Lower leg skin (tissue), 3 donors: Measurements from ENCODE around the gene NOD1.

Experiments used
- POLR2A ChIP-seq, 2 donors: fragments of 450-650 bp; IDR thresholded peaks; one replicate each; pipeline ENCODE4 v1.6.1; 2016 to 2017; ENCODE audit warnings: antibody characterized with exemption in 2 of 2, mild to moderate bottlenecking in 1 of 2, moderate library complexity in 1 of 2
- TF ChIP-seq, protein P1 (sequence below), 3 donors: fragments of 450-650 bp; IDR thresholded peaks; one replicate each; pipeline ENCODE4 v1.5.1; 2016; ENCODE audit warnings: antibody characterized with exemption in 3 of 3, mild to moderate bottlenecking in 3 of 3, moderate library complexity in 2 of 3

DNA sequence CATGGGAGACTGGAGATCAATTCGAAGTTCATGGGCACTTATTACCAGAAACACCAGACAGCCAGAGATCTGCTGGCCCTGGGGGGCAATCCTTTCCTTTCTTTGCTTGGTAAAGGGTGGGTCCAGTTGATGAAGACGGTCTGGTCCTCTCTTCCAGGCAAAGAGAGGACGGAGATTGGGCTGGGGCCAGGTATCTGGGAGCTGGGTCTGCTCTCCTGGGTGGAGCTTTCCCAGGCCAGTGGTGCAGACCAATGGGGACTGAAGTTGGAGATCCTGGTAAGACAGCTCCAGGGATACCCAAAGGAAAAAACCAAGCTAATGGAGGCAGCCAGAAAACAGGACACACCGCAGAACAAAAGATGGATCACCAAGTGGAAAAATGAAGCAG lies 18.3 kb downstream of the NOD1 start:
- no peak for TF ChIP-seq POLR2A (IDR thresholded peaks at IDR 0.05)
- TF ChIP-seq, protein P1, sequence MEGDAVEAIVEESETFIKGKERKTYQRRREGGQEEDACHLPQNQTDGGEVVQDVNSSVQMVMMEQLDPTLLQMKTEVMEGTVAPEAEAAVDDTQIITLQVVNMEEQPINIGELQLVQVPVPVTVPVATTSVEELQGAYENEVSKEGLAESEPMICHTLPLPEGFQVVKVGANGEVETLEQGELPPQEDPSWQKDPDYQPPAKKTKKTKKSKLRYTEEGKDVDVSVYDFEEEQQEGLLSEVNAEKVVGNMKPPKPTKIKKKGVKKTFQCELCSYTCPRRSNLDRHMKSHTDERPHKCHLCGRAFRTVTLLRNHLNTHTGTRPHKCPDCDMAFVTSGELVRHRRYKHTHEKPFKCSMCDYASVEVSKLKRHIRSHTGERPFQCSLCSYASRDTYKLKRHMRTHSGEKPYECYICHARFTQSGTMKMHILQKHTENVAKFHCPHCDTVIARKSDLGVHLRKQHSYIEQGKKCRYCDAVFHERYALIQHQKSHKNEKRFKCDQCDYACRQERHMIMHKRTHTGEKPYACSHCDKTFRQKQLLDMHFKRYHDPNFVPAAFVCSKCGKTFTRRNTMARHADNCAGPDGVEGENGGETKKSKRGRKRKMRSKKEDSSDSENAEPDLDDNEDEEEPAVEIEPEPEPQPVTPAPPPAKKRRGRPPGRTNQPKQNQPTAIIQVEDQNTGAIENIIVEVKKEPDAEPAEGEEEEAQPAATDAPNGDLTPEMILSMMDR (IDR thresholded peaks at IDR 0.05), result no peak
